ENCODE data around the gene ACBD6. TPM values are rescaled to one million over a fixed set of nuclear protein-coding genes. Genes with fewer than 3 reads are reported as not detected.

ACBD6 gene
- total RNA-seq, 1 donor from 2014 or later: 80.5 TPM

GRCh38 chr1:180353945-180354344, 148.4 kb downstream of the ACBD6 start:
- Mint-ChIP-seq H3K27me3 (ENCODE audit: low read depth) (no peaks in the 10 kb centered on the region), H3K27ac (no peak overlapping the region), H3K4me1 (peaks cover 12% of the 10 kb centered on the region), H3K4me3 (no peak overlapping the region), H3K36me3 (no peaks in the 10 kb centered on the region), H3K9me3 (no peaks in the 10 kb centered on the region)
- no peak for TF ChIP-seq CTCF (IDR thresholded peaks at IDR 0.05; ENCODE audit: unreplicated experiment)
- no peak for DNase-seq (ENCODE audit: low spot score in 2 of 2, unreplicated experiment in 2 of 2)

DNA sequence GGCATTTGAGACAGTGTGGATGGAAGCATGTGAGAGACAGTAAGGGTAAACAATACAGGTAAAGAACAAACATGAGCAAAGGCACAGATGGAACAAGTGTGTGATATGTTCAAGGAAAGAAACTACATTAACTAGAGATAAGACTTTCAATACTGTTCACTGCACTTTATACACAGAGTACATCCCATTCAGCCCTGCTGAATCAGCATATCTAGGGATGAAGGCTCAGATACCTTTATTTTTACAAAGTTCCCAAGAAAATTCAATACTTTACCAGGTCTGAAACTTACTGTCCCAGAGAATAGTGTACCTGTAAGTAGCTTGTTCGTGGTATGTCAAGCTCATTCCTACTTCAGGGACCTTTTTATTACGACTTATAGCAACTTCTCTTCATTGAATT, 149.8 kb downstream of the ACBD6 start:
- TF ChIP-seq CTCF (IDR thresholded peaks at IDR 0.05; ENCODE audit: unreplicated experiment): no peak
- H3K27ac Mint-ChIP-seq: no peak overlapping the region
- no peak overlapping the region for H3K4me3 Mint-ChIP-seq
- no peaks in the 10 kb centered on the region for H3K27me3 Mint-ChIP-seq (ENCODE audit: low read depth)
- no peak for DNase-seq (ENCODE audit: low spot score in 2 of 2, unreplicated experiment in 2 of 2)
- H3K9me3 Mint-ChIP-seq: no peaks in the 10 kb centered on the region
- H3K4me1 Mint-ChIP-seq: peaks cover 8% of the 10 kb centered on the region
- no peaks in the 10 kb centered on the region for H3K36me3 Mint-ChIP-seq

DNA sequence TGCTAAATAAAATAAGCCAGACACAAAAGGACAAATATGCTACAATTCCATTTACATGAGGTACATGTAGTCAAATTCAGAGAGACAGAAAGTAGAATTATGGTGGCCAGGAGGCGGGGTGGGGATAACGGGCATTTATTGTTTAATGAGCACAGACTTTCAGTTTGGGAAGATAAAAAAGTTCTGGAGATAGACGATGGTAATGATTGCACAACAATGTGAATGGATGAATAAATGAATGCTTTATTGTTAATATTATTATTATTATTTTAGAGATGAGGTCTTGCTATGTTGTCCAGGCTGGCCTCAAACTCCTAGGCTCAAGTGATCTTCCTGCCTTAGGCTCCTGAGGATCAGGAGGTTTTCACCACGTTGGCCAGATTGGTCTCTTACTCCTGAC, 150.4 kb downstream of the ACBD6 start:
- no peak for TF ChIP-seq CTCF (IDR thresholded peaks at IDR 0.05; ENCODE audit: unreplicated experiment)
- no peak for DNase-seq (ENCODE audit: low spot score in 2 of 2, unreplicated experiment in 2 of 2)
- Mint-ChIP-seq H3K4me3 (no peak overlapping the region), H3K4me1 (peaks cover 8% of the 10 kb centered on the region), H3K9me3 (no peaks in the 10 kb centered on the region), H3K27me3 (ENCODE audit: low read depth) (no peaks in the 10 kb centered on the region), H3K27ac (no peak overlapping the region), H3K36me3 (peaks cover 1% of the 10 kb centered on the region)

- no peak for TF ChIP-seq CTCF (IDR thresholded peaks at IDR 0.05; ENCODE audit: unreplicated experiment)
- Mint-ChIP-seq H3K9me3 (no peaks in the 10 kb centered on the region), H3K4me1 (peaks cover 4% of the 10 kb centered on the region), H3K27ac (no peak overlapping the region), H3K27me3 (ENCODE audit: low read depth) (no peaks in the 10 kb centered on the region), H3K4me3 (no peak overlapping the region), H3K36me3 (peaks cover 1% of the 10 kb centered on the region)
- no peak for DNase-seq (ENCODE audit: low spot score in 2 of 2, unreplicated experiment in 2 of 2)
Measured at GRCh38 chr1:180345148-180345547, 157.2 kb downstream of the ACBD6 start.

GRCh38 chr1:180343921-180344769, 158.2 kb downstream of the ACBD6 start:
- no peaks in the 10 kb centered on the region for H3K9me3 Mint-ChIP-seq
- no peak overlapping the region for H3K4me3 Mint-ChIP-seq
- peaks cover 3% of the 10 kb centered on the region for H3K36me3 Mint-ChIP-seq
- no peak for TF ChIP-seq CTCF (IDR thresholded peaks at IDR 0.05; ENCODE audit: unreplicated experiment)
- no peak for DNase-seq (ENCODE audit: low spot score in 2 of 2, unreplicated experiment in 2 of 2)
- no peaks in the 10 kb centered on the region for H3K27me3 Mint-ChIP-seq (ENCODE audit: low read depth)
- H3K4me1 Mint-ChIP-seq: peaks cover 4% of the 10 kb centered on the region
- no peak overlapping the region for H3K27ac Mint-ChIP-seq
